ENCODE results near the gene CALM3.
A peak's percentile ranks its signal among the peaks of the same experiment; 100 is the strongest.

The CALM3 gene

DNA sequence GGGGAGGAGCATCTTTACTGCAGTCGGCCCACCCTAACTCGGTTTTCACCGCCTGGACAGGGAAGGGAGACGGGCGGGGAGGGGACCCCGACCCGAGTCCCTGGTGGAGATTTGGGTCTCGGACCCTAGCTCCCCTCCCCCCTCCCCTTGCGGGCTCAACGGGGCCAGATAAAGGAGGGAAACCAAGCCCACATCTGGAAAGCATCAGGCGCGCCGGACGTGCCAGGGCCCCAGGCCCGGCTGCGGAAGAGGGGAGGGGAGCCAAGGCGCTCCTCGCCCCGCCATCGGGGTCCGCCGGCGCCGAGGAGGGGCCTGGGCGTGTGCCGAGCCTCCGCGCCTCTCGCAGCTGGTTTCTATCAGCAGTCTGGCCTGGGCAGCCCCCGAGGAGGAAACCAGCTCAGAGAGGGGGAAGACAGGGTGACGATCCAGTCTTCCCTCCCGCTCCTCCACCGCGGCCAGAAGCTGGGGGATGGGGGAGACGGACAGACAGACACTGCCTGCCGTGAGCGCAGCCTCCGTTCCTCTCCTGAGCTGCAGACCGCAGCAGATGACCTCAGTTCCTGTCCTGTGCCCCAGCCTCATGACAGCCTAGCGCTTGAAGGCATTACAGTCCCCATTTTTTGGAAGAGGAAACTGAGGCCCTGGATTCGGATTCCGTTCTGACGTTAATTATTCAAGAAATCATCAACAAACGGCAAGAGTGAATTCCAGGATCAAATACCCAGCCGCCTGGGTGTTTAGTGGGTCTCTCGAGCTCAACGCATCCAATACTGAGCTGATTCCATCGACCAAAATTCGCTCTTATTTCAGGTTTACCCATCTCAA is 38.4 kb downstream of the CALM3 start:
- peak in 1 of 2 donors; percentile 42 for DNase-seq

DNA sequence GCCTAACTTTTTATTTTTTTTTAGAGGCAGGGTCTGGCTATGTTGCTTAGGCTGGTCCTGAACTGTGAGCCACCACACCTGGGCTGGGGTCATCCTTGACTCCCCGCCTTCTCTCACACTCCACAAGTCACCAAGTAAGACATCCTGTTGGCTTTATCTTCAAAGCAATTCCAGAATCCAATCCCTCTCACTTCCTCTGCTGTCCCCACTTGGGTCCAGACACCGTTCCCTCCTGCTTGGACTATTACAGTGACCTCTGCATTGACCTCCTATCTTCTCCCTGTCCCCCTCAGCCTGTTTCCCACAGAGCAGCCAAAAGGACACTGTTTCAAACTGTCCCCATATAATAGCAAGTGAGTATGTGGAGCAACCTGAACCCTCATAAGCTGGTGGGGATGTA is 39.5 kb downstream of the CALM3 start:
- DNase-seq: no peak

DNA sequence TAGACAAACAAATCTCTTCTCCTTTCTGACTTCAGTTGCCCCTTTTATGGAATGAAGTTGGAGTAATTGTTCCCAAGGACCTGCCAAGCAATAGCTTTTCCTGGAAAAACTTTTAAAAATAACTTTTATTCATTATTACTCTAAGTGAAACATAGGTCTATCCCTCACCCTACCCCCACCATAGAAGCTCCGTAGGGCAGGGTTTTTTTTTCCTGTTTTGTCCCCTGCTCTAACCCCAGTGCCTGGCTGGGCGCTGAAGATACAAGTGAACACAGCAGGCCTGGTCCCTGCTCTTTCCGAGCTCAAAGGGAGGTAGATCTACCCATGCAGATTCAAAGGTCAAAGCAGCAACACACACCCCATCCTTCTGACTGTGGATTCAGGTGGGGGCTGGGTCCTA is 43.6 kb downstream of the CALM3 start:
- no peak for DNase-seq

DNA sequence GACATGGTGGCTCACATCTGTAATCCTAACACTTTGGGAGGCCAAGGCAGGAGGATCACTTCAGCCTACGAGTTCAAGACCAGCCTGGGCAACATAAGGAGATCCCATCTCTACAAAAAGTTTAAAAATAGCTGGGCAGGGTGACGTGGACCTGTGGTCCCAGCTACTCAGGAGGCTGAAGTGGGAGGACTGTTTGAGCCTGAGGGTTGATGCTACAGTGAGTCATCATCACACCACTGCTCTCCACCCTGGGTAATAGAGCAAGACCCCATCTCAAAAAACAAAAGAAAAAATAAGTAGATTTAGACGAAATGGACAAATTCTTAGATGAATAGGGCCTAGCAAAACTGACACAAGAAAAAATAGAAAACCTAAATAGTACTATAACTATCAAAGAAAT is 45.3 kb downstream of the CALM3 start:
- DNase-seq: no peak

DNA sequence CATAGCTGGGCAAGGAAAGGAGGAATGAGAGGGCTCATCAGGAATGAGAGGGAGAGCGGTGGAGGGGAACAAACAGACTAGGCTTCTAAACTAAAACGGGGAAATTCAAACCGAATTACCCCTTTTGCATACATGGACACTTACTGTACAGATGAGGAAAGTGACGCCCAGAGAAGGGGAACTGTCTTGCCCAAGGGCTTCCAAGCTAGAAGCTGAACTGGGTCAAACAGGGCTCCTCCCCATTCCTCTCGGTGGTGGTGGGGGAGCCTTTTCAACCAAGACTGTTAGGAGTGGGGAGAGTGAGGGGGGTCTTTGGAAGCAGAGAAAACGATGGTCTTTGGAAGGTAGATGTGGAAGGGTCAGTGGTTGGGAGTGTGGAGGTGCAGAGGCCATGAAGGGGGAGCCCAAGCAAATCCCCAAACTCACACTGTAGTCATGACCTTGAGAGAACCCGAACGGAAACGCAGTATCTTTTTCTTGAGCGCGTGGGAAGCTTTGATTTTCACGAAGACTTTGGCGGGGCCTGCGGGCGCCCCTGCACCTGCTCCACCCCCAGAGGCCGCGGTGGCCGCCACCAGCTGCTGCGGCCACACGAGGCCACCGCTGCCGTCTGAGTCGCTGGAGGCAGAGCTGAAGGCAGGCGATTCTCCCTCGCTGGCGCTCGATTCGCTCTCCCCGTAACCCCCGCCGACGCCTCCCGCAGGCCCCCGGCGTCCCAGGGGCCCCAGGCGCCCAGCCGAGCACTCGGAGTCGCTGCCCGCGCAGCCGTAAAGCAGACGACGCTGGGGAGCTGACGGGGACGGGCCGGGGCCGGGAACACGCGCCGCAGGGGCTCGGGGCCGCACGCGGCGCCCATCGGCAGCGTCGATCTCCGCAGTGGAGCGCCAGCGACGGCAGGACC is 47.2 kb downstream of the CALM3 start:
- no peak for DNase-seq

DNA sequence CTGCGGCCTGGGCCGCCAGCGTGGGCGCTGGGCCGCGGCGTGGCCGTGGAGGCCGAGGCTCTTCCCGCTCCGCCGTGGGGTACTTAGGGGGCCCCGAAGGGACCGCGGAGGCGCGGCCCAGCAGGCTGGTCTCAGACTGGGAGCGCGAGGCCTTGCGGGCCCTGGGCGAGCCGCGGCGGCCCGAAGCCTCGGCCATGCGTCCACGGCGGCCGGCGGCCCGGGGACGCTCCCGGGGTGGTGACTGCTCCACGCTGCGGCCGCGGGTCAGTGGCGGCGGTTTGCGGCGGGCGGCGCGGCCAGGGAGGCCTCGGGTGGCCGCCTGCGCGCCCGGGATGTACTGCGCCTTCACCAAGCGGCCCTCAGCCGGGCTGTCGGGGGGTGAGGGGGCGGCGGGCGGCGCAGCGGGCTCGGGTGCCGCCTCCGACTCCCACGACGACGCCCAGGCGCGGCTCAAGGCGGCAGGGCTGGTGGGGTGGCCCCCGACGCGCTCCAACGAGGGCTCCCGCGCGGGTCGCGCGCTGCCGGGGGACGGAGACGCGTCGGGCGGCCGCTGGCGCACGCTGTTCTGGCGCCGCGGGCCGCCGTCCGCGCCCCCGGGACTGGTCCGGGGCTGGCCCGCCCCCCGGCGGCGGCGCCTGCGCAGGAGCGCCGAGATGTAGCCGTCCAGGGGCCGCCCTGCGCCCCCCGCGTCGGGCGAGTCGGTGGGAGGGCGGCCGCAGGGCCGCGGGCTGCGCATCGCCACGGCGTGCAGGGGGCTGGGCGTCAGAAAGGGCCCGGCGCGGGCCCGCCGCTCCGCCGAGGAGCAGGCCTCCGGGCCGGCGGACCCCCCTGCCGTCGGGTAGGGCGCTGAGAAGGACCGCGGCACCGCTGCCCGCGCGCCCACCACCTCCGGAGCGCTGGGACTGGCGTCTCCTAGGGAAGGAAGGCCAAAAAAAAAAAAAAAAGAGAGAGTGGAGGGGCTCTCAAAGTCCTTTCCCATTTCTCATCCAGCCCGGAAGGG is 48.1 kb downstream of the CALM3 start:
- no peak for DNase-seq

DNA sequence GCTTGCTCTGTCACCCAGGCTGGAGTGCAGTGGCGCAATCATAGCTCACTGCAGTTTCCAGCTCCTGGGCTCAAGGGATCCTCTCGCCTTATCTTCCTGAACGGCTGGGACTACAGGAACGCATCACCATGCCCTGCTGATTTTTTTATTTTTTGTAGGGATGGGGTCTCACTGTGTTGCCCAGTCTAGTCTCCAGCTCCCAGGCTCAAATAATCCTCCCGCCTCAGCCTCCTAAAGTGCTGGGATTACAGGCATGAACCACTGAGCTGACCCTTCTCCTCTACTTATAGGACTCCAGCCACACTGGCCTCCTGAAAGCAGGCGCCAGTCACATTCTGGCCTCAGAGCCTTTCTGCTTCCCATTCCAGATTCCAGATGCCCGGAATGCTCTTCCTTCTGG is 49.3 kb downstream of the CALM3 start:
- DNase-seq: no peak

DNA sequence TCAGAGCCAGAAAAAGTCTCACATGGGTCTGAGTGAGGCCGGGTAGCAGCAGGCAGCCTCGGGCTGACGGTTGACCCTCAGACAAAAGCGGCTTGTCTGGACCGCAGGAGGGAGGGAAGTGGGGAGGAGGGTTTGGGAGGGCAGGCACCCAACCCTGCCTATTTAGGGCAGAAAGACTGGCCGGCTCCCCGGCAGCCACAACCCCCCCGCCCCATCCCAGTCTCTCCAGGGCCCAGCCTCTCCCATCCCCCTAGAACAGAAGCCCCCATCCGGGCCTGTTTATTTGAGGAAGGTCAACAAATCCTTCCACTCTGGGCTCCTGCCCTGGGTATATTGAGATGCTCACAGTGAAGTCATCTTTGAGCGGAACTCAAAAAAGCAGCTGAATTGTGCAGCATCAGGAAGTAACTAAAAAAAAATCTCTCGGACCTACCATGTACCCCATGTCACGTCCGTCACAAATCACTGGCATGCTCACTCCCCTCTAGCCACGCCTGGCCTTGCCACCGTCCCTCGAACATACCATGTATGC is 53.6 kb downstream of the CALM3 start:
- DNase-seq: no peak

DNA sequence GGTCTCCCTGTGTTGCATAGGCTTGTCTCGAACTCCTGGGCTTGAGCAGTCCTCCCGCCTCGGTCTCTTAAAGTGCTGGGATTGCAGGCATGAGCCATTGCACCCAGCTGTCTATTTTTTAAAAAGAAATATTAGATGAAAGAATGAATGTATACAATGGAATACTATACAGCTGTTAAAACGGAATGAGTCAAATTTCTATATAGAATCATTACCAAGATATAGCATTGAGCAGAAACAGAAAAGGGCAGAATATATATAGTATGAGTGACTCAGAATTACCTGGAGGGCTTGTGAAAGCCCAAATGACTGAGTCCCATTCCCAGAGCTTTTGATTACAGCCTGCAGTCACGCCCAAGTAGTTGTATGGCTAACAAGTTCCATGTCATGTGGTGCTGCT is 55.4 kb downstream of the CALM3 start:
- DNase-seq: no peak

DNA sequence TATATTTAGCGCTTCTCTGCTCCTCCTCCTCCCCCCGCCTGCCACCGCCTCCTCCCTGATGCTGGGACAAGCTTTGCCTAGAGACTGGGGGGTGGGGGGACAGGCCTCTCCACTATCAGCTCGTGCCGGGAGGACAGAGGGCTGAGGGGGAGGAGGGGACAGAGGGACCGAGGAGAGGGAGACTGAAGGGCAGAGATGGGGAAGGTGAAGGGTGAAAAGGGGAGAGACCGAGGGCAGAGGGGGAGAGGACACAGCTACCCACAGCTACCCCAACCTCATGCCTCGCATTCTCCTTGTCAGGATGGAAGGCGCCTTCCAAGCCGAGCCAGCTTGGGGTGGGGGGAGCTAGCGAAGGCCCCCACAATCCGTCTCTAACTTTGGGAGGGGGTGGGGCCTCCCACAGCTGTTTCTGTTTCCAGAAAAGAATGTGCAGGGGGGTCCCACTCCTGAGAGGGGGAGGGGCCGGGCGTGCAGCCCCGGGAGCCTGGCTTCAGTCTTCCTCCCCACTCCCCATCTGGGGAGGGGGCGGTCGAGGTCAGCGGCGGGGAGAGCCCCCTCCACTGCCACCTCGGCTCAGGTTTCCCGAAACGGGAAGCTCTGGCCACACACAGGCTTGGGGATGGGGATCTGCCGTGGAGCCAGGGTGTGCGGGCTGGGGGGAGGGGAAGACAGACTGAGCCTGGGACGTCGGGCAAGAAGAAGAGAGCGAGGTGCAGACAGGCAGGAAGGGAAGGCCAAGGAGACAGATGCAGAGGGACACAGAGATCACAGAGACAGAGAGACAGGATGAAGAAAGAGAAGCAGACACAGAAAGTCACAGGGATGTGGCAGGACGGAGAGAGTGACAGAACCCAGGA is 58.2 kb downstream of the CALM3 start:
- no peak for DNase-seq

DNA sequence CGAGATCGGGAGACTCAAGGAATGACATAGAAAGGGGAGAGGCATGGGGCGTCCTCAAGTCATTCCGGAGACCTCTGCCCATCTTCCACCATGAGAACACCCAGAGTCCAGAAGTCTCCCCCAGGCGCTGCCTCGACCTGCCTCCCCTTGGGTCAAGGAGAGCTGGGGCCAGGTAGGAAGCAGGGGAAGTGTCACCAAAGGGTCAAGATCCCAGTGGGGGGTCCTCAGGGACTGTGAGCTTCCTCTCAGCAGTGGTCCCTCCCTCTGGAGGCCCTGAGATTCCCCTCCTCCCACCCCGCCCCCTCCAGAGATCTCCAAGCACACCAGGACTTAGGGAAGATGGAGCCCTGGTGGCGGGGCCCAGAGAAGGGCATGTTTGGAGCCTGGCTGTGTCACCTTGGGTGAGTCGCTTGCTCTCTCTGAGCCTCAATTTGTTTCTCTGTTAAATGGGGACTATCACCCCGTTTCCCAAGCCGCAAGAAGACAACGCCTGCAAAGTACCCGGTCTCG is 58.9 kb downstream of the CALM3 start:
- DNase-seq: no peak

Data from stimulated activated CD4-positive, alpha-beta T cell treated with anti-CD3 and anti-CD28 coated beads, Interleukin-2, amount 100 ng/mL, for 24 hours (primary cell).